ACHN (cell line): ENCODE results near the gene METTL1.
"Not testable (repeated sequence)": the region's sequence is repeated elsewhere in the genome, so short reads cannot be mapped to it uniquely, and the experiment has no call there.

ENCODE experiments used
- DNase-seq: peaks from one replicate; pipeline ENCODE4 v3.0.0-alpha.2; 2015
- in situ Hi-C: cut with HindIII; loops from 2 replicates; pipeline ENCODE4 v1.10.0; 2017; ENCODE audit warnings: low sequenced_read_pairs, low pct_ligation_motif_present, low pct_unique_long_range_greater_than_20kb

Gene METTL1

GRCh38 chr12:57732726-57733593 is 38.9 kb downstream of the METTL1 start:
- DNase-seq = no peak
- in situ Hi-C loops = no loop called here

- no peak for DNase-seq
- in situ Hi-C loops = no loop called here
These were observed 39.6 kb downstream of the METTL1 start for GRCh38 chr12:57732270-57732669.

- DNase-seq = no peak
- in situ Hi-C loops = no loop called here
These were observed 40.4 kb downstream of the METTL1 start for GRCh38 chr12:57731411-57732080.

- DNase-seq = no peak
- in situ Hi-C loops = no loop called here
These were observed 41.4 kb downstream of the METTL1 start for GRCh38 chr12:57730336-57731067.

- DNase-seq = no peak
- in situ Hi-C loops = no loop called here
These were observed 42.5 kb downstream of the METTL1 start for GRCh38 chr12:57729321-57729844.

- in situ Hi-C loops = no loop called here
- peak; percentile 39 for DNase-seq
These were observed 44.0 kb downstream of the METTL1 start for GRCh38 chr12:57727758-57728395.

- DNase-seq = peak; percentile 52
- in situ Hi-C loops = no loop called here
These were observed 44.8 kb downstream of the METTL1 start for GRCh38 chr12:57726884-57727757.

- in situ Hi-C loops = no loop called here
- DNase-seq = peak; percentile 96
These were observed 45.6 kb downstream of the METTL1 start for GRCh38 chr12:57726151-57726883.

- DNase-seq = no peak
- in situ Hi-C loops = no loop called here
These were observed 46.1 kb downstream of the METTL1 start for GRCh38 chr12:57725851-57726150.

- in situ Hi-C loops = no loop called here
- no peak for DNase-seq
These were observed 46.8 kb downstream of the METTL1 start for GRCh38 chr12:57724936-57725740.

- in situ Hi-C loops = no loop called here
- DNase-seq = no peak
These were observed 47.6 kb downstream of the METTL1 start for GRCh38 chr12:57724003-57724935.

- in situ Hi-C loops = no loop called here
- no peak for DNase-seq
These were observed 48.3 kb downstream of the METTL1 start for GRCh38 chr12:57723630-57723962.

GRCh38 chr12:57722716-57723629 is 48.9 kb downstream of the METTL1 start:
- in situ Hi-C loops = no loop called here
- DNase-seq = no peak

- DNase-seq, in situ Hi-C loops: not testable (repeated sequence)
These were observed 49.9 kb downstream of the METTL1 start for GRCh38 chr12:57721846-57722608.
